K562 (cell line): ENCODE measurements around the gene OR2D2. TPM values are rescaled to one million over a fixed set of nuclear protein-coding genes. Genes with fewer than 3 reads are reported as not detected.
A peak's percentile ranks its signal among the peaks of the same experiment; 100 is the strongest.

Experiments
- CBX1 ChIP-seq: sonication (generic); IDR thresholded peaks from 2 replicates; pipeline ENCODE4 v1.6.1; 2016; ENCODE audit warnings: antibody characterized with exemption, low read depth, mild to moderate bottlenecking
- CREB3L1 ChIP-seq: fragments of 450-650 bp; IDR thresholded peaks from 2 replicates; pipeline ENCODE4 v1.6.1; 2014; ENCODE audit warnings: low read depth, mild to moderate bottlenecking, moderate library complexity, borderline replicate concordance
- ESRRA ChIP-seq: fragments of 450-650 bp; IDR thresholded peaks from 2 replicates; pipeline ENCODE4 v1.6.1; 2014; ENCODE audit warnings: low read depth, mild to moderate bottlenecking, moderate library complexity, borderline replicate concordance
- NR2C1 ChIP-seq, 2 experiments: fragments of 450-650 bp; IDR thresholded peaks; 2 replicates each; pipeline ENCODE4 v1.6.1; 2017; ENCODE audit warnings: mild to moderate bottlenecking in 2 of 2, antibody characterized with exemption in 1 of 2, inconsistent platforms in 1 of 2, missing compliant biosample characterization in 1 of 2, missing genetic modification characterization in 1 of 2
- RB1 ChIP-seq: fragments of 450-650 bp; IDR thresholded peaks from 2 replicates; pipeline ENCODE4 v1.6.1; 2017; ENCODE audit warnings: low read depth, mild to moderate bottlenecking
- RBM17 ChIP-seq: fragments of 200-400 bp; formaldehyde crosslinking; IDR thresholded peaks from 2 replicates; pipeline ENCODE4 v1.6.1; 2017; ENCODE audit warnings: low read depth, mild to moderate bottlenecking, low read length, borderline replicate concordance
- RFX1 ChIP-seq: fragments of 450-650 bp; IDR thresholded peaks from 2 replicates; pipeline ENCODE4 v1.6.1; 2016; ENCODE audit warnings: mild to moderate bottlenecking, moderate library complexity
- SMAD4 ChIP-seq: fragments of 250-450 bp; sonication (Bioruptor Pico); conservative IDR thresholded peaks from 2 replicates; pipeline ENCODE4 v1.8.0; 2021; ENCODE audit warnings: inconsistent platforms, mild to moderate bottlenecking, moderate library complexity
- SMARCC2 ChIP-seq: fragments of 450-650 bp; IDR thresholded peaks from 2 replicates; pipeline ENCODE4 v1.6.1; 2017; ENCODE audit warnings: antibody characterized with exemption, moderate library complexity, mild to moderate bottlenecking, low read depth
- TSC22D4 ChIP-seq: fragments of 450-650 bp; IDR thresholded peaks from 2 replicates; pipeline ENCODE4 v1.6.1; 2016; ENCODE audit warnings: missing genetic modification characterization, missing biosample characterization, control low read depth
- ZNF217 ChIP-seq: sonication (generic); formaldehyde crosslinking; IDR thresholded peaks from 2 replicates; pipeline ENCODE4 v1.8.0; 2022; ENCODE audit warnings: mild to moderate bottlenecking, missing genetic modification reagents
- ZNF253 ChIP-seq: fragments of 250-450 bp; sonication (Bioruptor Pico); conservative IDR thresholded peaks from 2 replicates; pipeline ENCODE4 v1.6.1; 2021; ENCODE audit warnings: mild to moderate bottlenecking
- polyA plus RNA-seq, 8 experiments: library from polyadenylated mRNA; depleted of rRNA in 4 of 8; stranded (reverse) in 5 of 8; unstranded in 3 of 8; fragments of >200 nt; fragmentation: Nextera tagmentation in 2 of 8; fragmentation: Illumina TruSeq in 1 of 8; extraction: Ambion mirVana in 2 of 8; extraction: Trizol in 1 of 8; gene quantifications; 2 replicates each; pipeline versions ENCODE4 v1.2.1 to v1.2.3, GENCODE V29; 2011 to 2014; ENCODE audit warnings: inconsistent platforms in 1 of 8, missing spikeins in 1 of 8
- total RNA-seq, 7 experiments: library from RNA; depleted of rRNA in 6 of 7; stranded (reverse); fragments of >200 nt in 6 of 7; fragmentation: Illumina TruSeq in 2 of 7; extraction: Trizol in 2 of 7; gene quantifications; 2 replicates each; pipeline versions ENCODE4 v1.2.1 to v1.2.3, GENCODE V29; 2011 to 2021; ENCODE audit warnings: low replicate concordance in 1 of 7
- TF ChIP-seq, protein P1 (sequence below), 2 experiments: fragments of 450-650 bp; IDR thresholded peaks; 2 replicates each; pipeline ENCODE4 v1.6.1; 2016; ENCODE audit warnings: mild to moderate bottlenecking in 2 of 2, borderline replicate concordance in 1 of 2, low read depth in 1 of 2, moderate library complexity in 1 of 2
- TF ChIP-seq, protein P2 (sequence below): fragments of 450-650 bp; IDR thresholded peaks from 2 replicates; pipeline ENCODE4 v1.6.1; 2018; ENCODE audit warnings: mild to moderate bottlenecking, low read depth; ENCODE audit not compliant: partially characterized antibody

OR2D2 gene
- total and polyA plus RNA-seq, 9 of the 15 experiments (the other 6 are each of a cell fraction or from before 2014, with no cell fraction given): 0.10 to 1.0 (median 0.57) TPM; not detected in 2

GRCh38 chr11:6926208-6927029 lies 34.1 kb upstream of the OR2D2 start, which contains the start of gene ZNF215 (continued):
- TF ChIP-seq, protein P1, sequence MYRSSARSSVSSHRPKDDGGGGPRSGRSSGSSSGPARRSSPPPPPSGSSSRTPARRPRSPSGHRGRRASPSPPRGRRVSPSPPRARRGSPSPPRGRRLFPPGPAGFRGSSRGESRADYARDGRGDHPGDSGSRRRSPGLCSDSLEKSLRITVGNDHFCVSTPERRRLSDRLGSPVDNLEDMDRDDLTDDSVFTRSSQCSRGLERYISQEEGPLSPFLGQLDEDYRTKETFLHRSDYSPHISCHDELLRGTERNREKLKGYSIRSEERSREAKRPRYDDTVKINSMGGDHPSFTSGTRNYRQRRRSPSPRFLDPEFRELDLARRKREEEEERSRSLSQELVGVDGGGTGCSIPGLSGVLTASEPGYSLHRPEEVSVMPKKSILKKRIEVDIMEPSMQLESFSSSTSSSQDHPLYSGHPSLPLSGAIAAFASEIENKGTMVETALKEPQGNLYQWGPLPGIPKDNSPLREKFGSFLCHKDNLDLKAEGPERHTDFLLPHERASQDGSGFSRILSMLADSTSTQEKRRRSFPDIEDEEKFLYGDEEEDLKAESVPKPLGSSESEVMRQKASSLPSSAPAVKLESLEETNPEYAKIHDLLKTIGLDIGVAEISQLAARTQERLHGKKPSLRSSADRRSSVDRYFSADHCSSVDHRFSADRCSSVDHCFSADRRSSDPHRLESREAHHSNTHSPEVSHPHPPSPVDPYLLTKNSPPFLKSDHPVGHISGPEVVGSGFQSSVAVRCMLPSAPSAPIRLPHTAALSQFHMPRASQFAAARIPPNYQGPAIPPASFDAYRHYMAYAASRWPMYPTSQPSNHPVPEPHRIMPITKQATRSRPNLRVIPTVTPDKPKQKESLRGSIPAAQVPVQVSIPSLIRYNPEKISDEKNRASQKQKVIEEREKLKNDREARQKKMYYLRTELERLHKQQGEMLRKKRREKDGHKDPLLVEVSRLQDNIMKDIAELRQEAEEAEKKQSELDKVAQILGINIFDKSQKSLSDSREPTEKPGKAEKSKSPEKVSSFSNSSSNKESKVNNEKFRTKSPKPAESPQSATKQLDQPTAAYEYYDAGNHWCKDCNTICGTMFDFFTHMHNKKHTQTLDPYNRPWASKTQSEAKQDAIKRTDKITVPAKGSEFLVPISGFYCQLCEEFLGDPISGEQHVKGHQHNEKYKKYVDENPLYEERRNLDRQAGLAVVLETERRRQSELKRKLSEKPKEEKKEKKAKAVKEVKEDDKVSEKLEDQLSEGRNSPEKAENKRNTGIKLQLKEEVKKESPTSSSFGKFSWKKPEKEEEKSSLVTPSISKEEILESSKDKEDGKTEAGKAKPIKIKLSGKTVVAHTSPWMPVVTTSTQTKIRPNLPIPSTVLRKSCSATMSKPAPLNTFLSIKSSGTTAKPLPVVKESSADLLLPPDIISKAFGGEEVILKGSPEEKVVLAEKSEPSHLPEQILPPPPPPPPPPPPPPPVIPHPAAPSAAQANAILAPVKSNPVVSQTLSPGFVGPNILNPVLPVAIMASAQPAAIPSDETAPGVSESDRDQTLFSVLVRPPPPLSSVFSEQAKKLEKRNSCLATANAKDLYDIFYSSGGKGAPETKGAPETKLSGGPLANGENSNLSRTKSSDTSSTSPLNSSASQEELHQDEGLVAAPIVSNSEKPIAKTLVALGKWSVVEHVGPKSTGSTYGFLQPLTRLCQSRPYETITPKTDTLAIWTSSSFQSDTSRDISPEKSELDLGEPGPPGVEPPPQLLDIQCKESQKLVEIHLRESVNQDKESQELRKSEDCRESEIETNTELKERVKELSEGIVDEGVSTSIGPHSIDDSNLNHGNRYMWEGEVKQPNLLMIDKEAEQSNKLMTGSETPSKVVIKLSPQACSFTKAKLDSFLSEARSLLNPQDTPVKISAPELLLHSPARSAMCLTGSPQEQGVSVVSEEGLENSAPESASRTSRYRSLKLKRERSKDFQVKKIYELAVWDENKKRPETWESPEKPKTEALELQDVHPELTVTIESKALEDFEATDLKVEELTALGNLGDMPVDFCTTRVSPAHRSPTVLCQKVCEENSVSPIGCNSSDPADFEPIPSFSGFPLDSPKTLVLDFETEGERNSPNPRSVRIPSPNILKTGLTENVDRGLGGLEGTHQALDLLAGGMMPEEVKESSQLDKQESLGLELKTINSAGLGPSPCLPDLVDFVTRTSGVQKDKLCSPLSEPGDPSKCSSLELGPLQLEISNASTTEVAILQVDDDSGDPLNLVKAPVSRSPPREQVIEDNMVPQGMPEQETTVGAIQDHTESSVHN (IDR thresholded peaks at IDR 0.05; ENCODE audit: borderline replicate concordance in 1 of 2, low read depth in 1 of 2): no peak
- TF ChIP-seq, protein P2, sequence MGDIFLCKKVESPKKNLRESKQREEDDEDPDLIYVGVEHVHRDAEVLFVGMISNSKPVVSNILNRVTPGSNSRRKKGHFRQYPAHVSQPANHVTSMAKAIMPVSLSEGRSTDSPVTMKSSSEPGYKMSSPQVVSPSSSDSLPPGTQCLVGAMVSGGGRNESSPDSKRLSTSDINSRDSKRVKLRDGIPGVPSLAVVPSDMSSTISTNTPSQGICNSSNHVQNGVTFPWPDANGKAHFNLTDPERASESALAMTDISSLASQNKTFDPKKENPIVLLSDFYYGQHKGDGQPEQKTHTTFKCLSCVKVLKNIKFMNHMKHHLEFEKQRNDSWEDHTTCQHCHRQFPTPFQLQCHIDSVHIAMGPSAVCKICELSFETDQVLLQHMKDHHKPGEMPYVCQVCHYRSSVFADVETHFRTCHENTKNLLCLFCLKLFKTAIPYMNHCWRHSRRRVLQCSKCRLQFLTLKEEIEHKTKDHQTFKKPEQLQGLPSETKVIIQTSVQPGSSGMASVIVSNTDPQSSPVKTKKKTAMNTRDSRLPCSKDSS: no peak
- TF ChIP-seq ZNF217 (CRISPR knock-in tag): no peak
- TF ChIP-seq ESRRA: peak; percentile 28; the same call in 1 of the 2 replicates
- TF ChIP-seq SMAD4 (CRISPR knock-in tag): peak; percentile 19; the same call in 1 of the 2 replicates
- no peak; the same call in 1 of the 2 replicates for TF ChIP-seq CREB3L1
- TF ChIP-seq RBM17: no peak
- TF ChIP-seq NR2C1 (IDR thresholded peaks at IDR 0.05): no peak
- TF ChIP-seq NR2C1 (tag; IDR thresholded peaks at IDR 0.05): no peak
- TF ChIP-seq SMARCC2: no peak
- no peak for TF ChIP-seq TSC22D4 (tag)
- no peak for TF ChIP-seq RFX1
- TF ChIP-seq CBX1: peak; percentile 15; the same call in 1 of the 2 replicates
- TF ChIP-seq RB1: 0 out of 2 replicates have a peak, but pooled peaks have one; percentile 9
- TF ChIP-seq ZNF253 (CRISPR knock-in tag): no peak
